OCI-LY7 (cell line): ENCODE results near the gene CCNL2. TPM values are rescaled to one million over a fixed set of nuclear protein-coding genes. Genes with fewer than 3 reads are reported as not detected.

Experiments used
- BruUV-seq: library from RNA; stranded (reverse); fragments of 400-500 nt; replicated peaks from 2 replicates; lab custom pipeline; 2021; lab: Mats Ljungman, UMichigan
- CTCF ChIA-PET: fragments of 300-600 bp; sonication (Branson Sonifier 250); formaldehyde crosslinking; loops from one replicate; lab custom pipeline; 2022; ENCODE audit warnings: antibody characterized with exemption; ENCODE audit not compliant: unreplicated experiment; lab: Charles Lee
- POLR2A ChIA-PET: fragments of 300-600 bp; sonication (Branson Sonifier 250); formaldehyde crosslinking; loops from one replicate; lab custom pipeline; 2022; ENCODE audit warnings: antibody characterized with exemption; lab: Charles Lee
- DNase-seq: peaks from one replicate; pipeline ENCODE4 v3.0.0-alpha.2; 2015; ENCODE audit warnings: low spot score
- H2AFZ ChIP-seq: fragments of 200-600 bp; sonication (generic), shearing (Covaris generic); 2 replicates; pipeline ENCODE4 v1.6.1; 2014; ENCODE audit warnings: mild to moderate bottlenecking, antibody characterized with exemption, low read length, moderate library complexity
- H3K27ac ChIP-seq: fragments of 200-600 bp; sonication (generic); 2 replicates; pipeline ENCODE4 v1.5.1; 2014; ENCODE audit warnings: mixed run types, low read depth, mild to moderate bottlenecking, moderate library complexity, low read length, inconsistent platforms; ENCODE audit not compliant: poor library complexity, severe bottlenecking
- H3K36me3 ChIP-seq: fragments of 200-600 bp; sonication (generic); 2 replicates; pipeline ENCODE4 v1.6.1; 2014; ENCODE audit warnings: mild to moderate bottlenecking, antibody characterized with exemption, low read length, moderate library complexity, mixed read lengths; ENCODE audit not compliant: insufficient read depth
- H3K4me1 ChIP-seq: fragments of 200-600 bp; sonication (generic); 2 replicates; pipeline ENCODE4 v1.5.1; 2014; ENCODE audit warnings: mild to moderate bottlenecking, low read length; ENCODE audit not compliant: insufficient read depth, poor library complexity, severe bottlenecking
- H3K4me2 ChIP-seq: fragments of 200-600 bp; sonication (generic); 2 replicates; pipeline ENCODE4 v1.6.1; 2014; ENCODE audit warnings: mild to moderate bottlenecking, low read length
- H3K4me3 ChIP-seq: fragments of 200-600 bp; sonication (generic); 2 replicates; pipeline ENCODE4 v1.5.1; 2014; ENCODE audit warnings: mild to moderate bottlenecking, low read depth, low read length; ENCODE audit not compliant: poor library complexity, severe bottlenecking
- H3K79me2 ChIP-seq: fragments of 200-600 bp; sonication (generic); 2 replicates; pipeline ENCODE4 v1.6.1; 2016; ENCODE audit warnings: low read depth, mild to moderate bottlenecking, low read length, moderate library complexity, mixed read lengths; ENCODE audit not compliant: insufficient read depth
- H3K9me2 ChIP-seq: fragments of 200-600 bp; sonication (generic); 2 replicates; pipeline ENCODE4 v1.6.1; 2016; ENCODE audit warnings: mild to moderate bottlenecking, low read length, mixed read lengths; ENCODE audit not compliant: insufficient read depth
- H3K9me3 ChIP-seq: fragments of 200-600 bp; sonication (generic); 2 replicates; pipeline ENCODE4 v1.6.1; 2014; ENCODE audit warnings: mild to moderate bottlenecking, mixed run types, low read length, mixed read lengths
- H4K20me1 ChIP-seq: fragments of 200-600 bp; sonication (generic); 2 replicates; pipeline ENCODE4 v1.6.1; 2014; ENCODE audit warnings: mild to moderate bottlenecking, antibody characterized with exemption, low read length, moderate library complexity, mixed read lengths; ENCODE audit not compliant: insufficient read depth
- EZH2phosphoT487 ChIP-seq: fragments of 200-600 bp; sonication (generic); IDR thresholded peaks from 2 replicates; pipeline ENCODE4 v1.6.1; 2018; ENCODE audit warnings: low read depth, borderline replicate concordance, mild to moderate bottlenecking, mixed run types, antibody characterized with exemption, low read length, moderate library complexity, mixed read lengths
- intact Hi-C: fragments of 100-400 bp; cut with micrococcal nuclease; formaldehyde crosslinking; loops from one replicate; pipeline ENCODE4 v1.10.0; 2022; ENCODE audit not compliant: unreplicated experiment
- total RNA-seq, 2 experiments: library from RNA; depleted of rRNA in 1 of 2; stranded (reverse); fragments of >200 nt in 1 of 2; shearing (Covaris generic) in 1 of 2; gene quantifications; 2 replicates each; pipeline ENCODE4 v1.2.3, GENCODE V29; 2014 to 2022
- TF ChIP-seq, protein P1 (sequence below): fragments of 200-600 bp; sonication (generic); conservative IDR thresholded peaks from 2 replicates; pipeline ENCODE4 v1.5.1; 2014; ENCODE audit warnings: mild to moderate bottlenecking, antibody characterized with exemption, low read length, moderate library complexity, mixed read lengths

Gene CCNL2
- total RNA-seq, 2 experiments from 2014 or later = 213 to 307 TPM

DNA sequence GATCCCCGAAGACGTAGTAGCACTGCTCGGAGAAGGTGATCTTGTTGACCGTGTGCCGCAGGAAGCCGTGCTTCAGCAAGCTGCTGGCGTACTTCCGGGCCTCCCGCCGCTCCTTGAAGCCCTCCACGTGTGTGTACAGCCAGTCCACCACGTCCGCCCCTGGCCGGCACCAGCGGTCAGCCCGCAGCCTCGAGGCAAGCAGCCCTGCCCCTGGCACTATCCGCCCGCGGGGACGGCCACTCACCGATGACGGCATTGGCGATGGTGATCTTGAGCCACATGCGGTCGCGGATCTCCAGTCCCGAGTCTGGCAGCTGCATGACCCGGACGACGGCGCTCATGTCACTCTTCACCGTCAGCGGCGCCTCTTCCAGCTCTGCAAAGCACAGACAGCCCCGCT is 60.9 kb downstream of the CCNL2 start:
- no peak for DNase-seq
- ChIA-PET CTCF (interaction anchor here (1.2 kb wide), 1 partner anchor 8 kb away, joined by 5 read pairs; no protein-coding TSS in a partner anchor), POLR2A (no interaction called here)
- Histone ChIP-seq H3K9me2 (no peaks in the 10 kb centered on the region), H3K4me2 (no peak overlapping the region), H3K36me3 (peaks cover 10% of the 10 kb centered on the region), H3K27ac (no peak overlapping the region), H2AFZ (no peak overlapping the region), H3K9me3 (no peaks in the 10 kb centered on the region), H4K20me1 (no peaks in the 10 kb centered on the region), H3K4me3 (no peak overlapping the region), H3K79me2 (no peaks in the 10 kb centered on the region), H3K4me1 (no peaks in the 10 kb centered on the region)
- no TSS peak for BruUV-seq
- no peak for TF ChIP-seq EZH2phosphoT487
- TF ChIP-seq, protein P1, sequence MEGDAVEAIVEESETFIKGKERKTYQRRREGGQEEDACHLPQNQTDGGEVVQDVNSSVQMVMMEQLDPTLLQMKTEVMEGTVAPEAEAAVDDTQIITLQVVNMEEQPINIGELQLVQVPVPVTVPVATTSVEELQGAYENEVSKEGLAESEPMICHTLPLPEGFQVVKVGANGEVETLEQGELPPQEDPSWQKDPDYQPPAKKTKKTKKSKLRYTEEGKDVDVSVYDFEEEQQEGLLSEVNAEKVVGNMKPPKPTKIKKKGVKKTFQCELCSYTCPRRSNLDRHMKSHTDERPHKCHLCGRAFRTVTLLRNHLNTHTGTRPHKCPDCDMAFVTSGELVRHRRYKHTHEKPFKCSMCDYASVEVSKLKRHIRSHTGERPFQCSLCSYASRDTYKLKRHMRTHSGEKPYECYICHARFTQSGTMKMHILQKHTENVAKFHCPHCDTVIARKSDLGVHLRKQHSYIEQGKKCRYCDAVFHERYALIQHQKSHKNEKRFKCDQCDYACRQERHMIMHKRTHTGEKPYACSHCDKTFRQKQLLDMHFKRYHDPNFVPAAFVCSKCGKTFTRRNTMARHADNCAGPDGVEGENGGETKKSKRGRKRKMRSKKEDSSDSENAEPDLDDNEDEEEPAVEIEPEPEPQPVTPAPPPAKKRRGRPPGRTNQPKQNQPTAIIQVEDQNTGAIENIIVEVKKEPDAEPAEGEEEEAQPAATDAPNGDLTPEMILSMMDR = no peak
- intact Hi-C loops = no loop called here

DNA sequence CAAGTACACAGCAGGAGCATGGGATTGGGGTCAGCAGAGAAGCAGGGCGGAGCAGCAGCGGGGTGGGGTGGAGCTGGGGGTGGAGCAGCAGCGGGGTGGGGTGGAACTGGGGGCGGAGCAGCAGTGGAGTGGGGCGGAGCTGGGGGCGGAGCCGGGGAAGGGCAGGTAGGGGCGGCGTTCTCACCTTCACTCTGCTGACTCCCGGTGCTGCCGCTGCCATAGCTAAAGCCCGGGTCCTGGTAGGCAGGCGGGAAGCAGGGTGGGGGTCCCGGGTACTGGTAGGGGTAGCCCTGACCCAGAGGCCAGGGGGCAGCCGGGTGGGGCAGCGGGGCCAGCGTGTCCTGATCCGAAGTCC is 61.4 kb downstream of the CCNL2 start:
- peak; percentile 58 for DNase-seq
- H3K4me3 ChIP-seq = no peak overlapping the region
- H3K27ac ChIP-seq = no peak overlapping the region
- no peak overlapping the region for H3K4me2 ChIP-seq
- intact Hi-C loops = no loop called here
- H3K79me2 ChIP-seq = no peaks in the 10 kb centered on the region
- POLR2A ChIA-PET = no interaction called here
- no peaks in the 10 kb centered on the region for H3K9me3 ChIP-seq
- H4K20me1 ChIP-seq = no peaks in the 10 kb centered on the region
- H3K36me3 ChIP-seq = peaks cover 10% of the 10 kb centered on the region
- BruUV-seq = no TSS peak
- H3K9me2 ChIP-seq = no peaks in the 10 kb centered on the region
- TF ChIP-seq, protein P1 = no peak
- no peak for TF ChIP-seq EZH2phosphoT487
- H3K4me1 ChIP-seq = no peaks in the 10 kb centered on the region
- CTCF ChIA-PET = interaction anchor here (1.2 kb wide), 1 partner anchor 8 kb away, joined by 5 read pairs; no protein-coding TSS in a partner anchor
- H2AFZ ChIP-seq = no peak overlapping the region

DNA sequence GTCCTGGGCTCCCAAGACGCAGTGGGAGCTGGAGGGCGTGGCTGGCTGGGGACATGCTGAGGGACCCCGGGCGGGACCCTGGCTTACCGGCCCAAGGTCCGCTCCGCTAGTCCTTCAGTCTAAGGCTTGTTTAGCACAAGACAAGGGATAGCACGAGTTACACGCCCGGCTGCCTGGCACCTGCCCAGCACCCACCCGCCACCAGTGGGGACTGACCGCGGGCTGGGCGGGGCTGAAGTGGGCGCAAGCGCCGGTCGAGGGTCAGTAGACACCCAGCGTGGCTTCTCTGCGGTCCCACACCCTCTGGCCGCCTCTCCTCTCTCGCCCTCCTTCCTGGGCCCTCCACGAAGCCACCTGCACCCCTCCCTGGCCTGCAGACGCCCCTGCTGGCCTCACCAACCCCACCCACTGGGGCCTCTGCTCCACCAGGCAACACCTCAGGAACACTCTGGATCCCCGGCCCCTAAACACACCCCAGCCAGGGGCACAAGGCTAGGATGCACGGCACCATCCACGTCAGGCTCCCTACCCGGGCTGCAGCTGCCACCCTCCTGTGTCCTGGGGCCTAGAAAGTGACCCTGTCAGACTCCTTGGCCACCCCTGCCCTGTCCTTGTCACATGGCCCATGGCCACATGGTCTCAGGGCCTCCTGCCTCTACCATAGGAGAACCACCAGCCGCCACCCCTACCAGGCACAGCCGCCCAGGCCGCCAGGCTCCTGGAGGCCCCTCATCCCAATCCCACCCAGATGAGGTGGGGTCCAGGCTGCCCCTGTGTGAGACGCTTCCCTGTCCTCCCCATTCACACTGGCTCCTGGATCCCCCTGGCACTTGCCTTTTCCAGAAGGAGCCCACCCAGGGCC is 62.0 kb downstream of the CCNL2 start:
- ChIA-PET CTCF (no interaction called here), POLR2A (no interaction called here)
- BruUV-seq = no TSS peak
- H3K4me3 ChIP-seq = no peak overlapping the region
- no peak for DNase-seq
- H3K4me2 ChIP-seq = no peak overlapping the region
- H3K27ac ChIP-seq = no peak overlapping the region
- H4K20me1 ChIP-seq = no peaks in the 10 kb centered on the region
- H3K36me3 ChIP-seq = peaks cover 10% of the 10 kb centered on the region
- intact Hi-C loops = no loop called here
- no peak overlapping the region for H2AFZ ChIP-seq
- TF ChIP-seq, protein P1 = no peak
- TF ChIP-seq EZH2phosphoT487 = no peak
- H3K79me2 ChIP-seq = no peaks in the 10 kb centered on the region
- no peaks in the 10 kb centered on the region for H3K4me1 ChIP-seq
- H3K9me3 ChIP-seq = no peaks in the 10 kb centered on the region
- H3K9me2 ChIP-seq = no peaks in the 10 kb centered on the region
